Lower lobe of right lung (tissue), 2 donors: ENCODE results near the gene ACYP1. TPM values are rescaled to one million over a fixed set of nuclear protein-coding genes. Genes with fewer than 3 reads are reported as not detected.
A peak's percentile ranks its signal among the peaks of the same experiment; 100 is the strongest.

Source experiments
- ATAC-seq, 2 donors: fragments of 200-7000 bp; cut with Tn5 transposase; one replicate each; pipeline ENCODE4 v1.9.1; 2020 to 2022; ENCODE audit warnings: mild to moderate bottlenecking in 2 of 2, moderate library complexity in 2 of 2
- DNase-seq: peaks from one replicate; pipeline ENCODE4 v3.0.0-alpha.2; 2020
- H3K27ac ChIP-seq: fragments of 200-600 bp; one replicate; pipeline ENCODE4 v1.8.0; 2022
- H3K27me3 ChIP-seq: fragments of 200-600 bp; one replicate; pipeline ENCODE4 v1.8.0; 2022; ENCODE audit warnings: low read depth
- H3K36me3 ChIP-seq: fragments of 200-600 bp; one replicate; pipeline ENCODE4 v1.8.0; 2022; ENCODE audit warnings: mild to moderate bottlenecking
- H3K4me1 ChIP-seq: fragments of 200-600 bp; one replicate; pipeline ENCODE4 v1.8.0; 2022
- H3K4me3 ChIP-seq: fragments of 200-600 bp; one replicate; pipeline ENCODE4 v1.8.0; 2022; ENCODE audit warnings: mild to moderate bottlenecking
- H3K9me3 ChIP-seq: fragments of 200-600 bp; one replicate; pipeline ENCODE4 v1.8.0; 2022
- CTCF ChIP-seq: fragments of 200-600 bp; IDR thresholded peaks from one replicate; pipeline ENCODE4 v1.8.0; 2022; ENCODE audit warnings: antibody characterized with exemption, mild to moderate bottlenecking
- intact Hi-C: fragments of 100-400 bp; cut with DNase I; formaldehyde crosslinking; loops from one replicate; pipeline ENCODE4 v1.11.0; 2022
- total RNA-seq: library from RNA; stranded (reverse); fragmentation: NEBNext Ultra II Directional; extraction: Animal tissue kit (Norgen Biotek cat#: 25700); gene quantifications from one replicate; pipeline ENCODE4 v1.2.1, GENCODE V29; 2021
- donor health status: DM: no; HTN: yes; CAD: no; lungs with severe emphysema.

The ACYP1 gene
- total RNA-seq, 1 donor from 2014 or later: 19.7 TPM

- intact Hi-C loops: no loop called here
- DNase-seq: no peak
- Histone ChIP-seq H3K9me3 (no peaks in the 10 kb centered on the region), H3K27ac (no peak overlapping the region), H3K27me3 (no peaks in the 10 kb centered on the region), H3K36me3 (no peaks in the 10 kb centered on the region), H3K4me1 (peaks cover 32% of the 10 kb centered on the region), H3K4me3 (peak overlapping the region; percentile 67)
- ATAC-seq: no peak
- TF ChIP-seq CTCF: no peak
Observed at GRCh38 chr14:75063013-75063412, 811 bp downstream of the ACYP1 start.

GRCh38 chr14:75060420-75060819 is 3.4 kb downstream of the ACYP1 start:
- no peak for TF ChIP-seq CTCF
- Histone ChIP-seq H3K4me3 (no peak overlapping the region), H3K9me3 (no peaks in the 10 kb centered on the region), H3K36me3 (no peaks in the 10 kb centered on the region), H3K4me1 (peaks cover 19% of the 10 kb centered on the region), H3K27ac (no peak overlapping the region), H3K27me3 (no peaks in the 10 kb centered on the region)
- intact Hi-C loops: no loop called here
- no peak for DNase-seq
- no peak for ATAC-seq

- H3K9me3 ChIP-seq: no peaks in the 10 kb centered on the region
- peaks cover 17% of the 10 kb centered on the region for H3K4me1 ChIP-seq
- no peak for TF ChIP-seq CTCF
- no peaks in the 10 kb centered on the region for H3K27me3 ChIP-seq
- intact Hi-C loops: no loop called here
- H3K36me3 ChIP-seq: no peaks in the 10 kb centered on the region
- DNase-seq: no peak
- ATAC-seq: no peak
- H3K4me3 ChIP-seq: no peak overlapping the region
- no peak overlapping the region for H3K27ac ChIP-seq
Observed at GRCh38 chr14:75059642-75060041, 4.2 kb downstream of the ACYP1 start.

- Histone ChIP-seq H3K9me3 (no peaks in the 10 kb centered on the region), H3K4me1 (peaks cover 22% of the 10 kb centered on the region), H3K4me3 (no peak overlapping the region), H3K27me3 (no peaks in the 10 kb centered on the region), H3K36me3 (no peaks in the 10 kb centered on the region), H3K27ac (no peak overlapping the region)
- no peak for TF ChIP-seq CTCF
- intact Hi-C loops: no loop called here
- DNase-seq: no peak
- no peak for ATAC-seq
Observed at GRCh38 chr14:75054421-75054820, 9.4 kb downstream of the ACYP1 start.

GRCh38 chr14:75053396-75054291 is 10.2 kb downstream of the ACYP1 start:
- DNase-seq: no peak
- Histone ChIP-seq H3K27me3 (no peaks in the 10 kb centered on the region), H3K9me3 (no peaks in the 10 kb centered on the region), H3K4me1 (peaks cover 30% of the 10 kb centered on the region), H3K27ac (no peak overlapping the region), H3K36me3 (no peaks in the 10 kb centered on the region), H3K4me3 (no peak overlapping the region)
- no peak for ATAC-seq
- no peak for TF ChIP-seq CTCF
- intact Hi-C loops: no loop called here
